Mucosa of gallbladder (tissue), 1 donor: ENCODE results near the gene IGF1R. TPM values are rescaled to one million over a fixed set of nuclear protein-coding genes. Genes with fewer than 3 reads are reported as not detected.

ENCODE experiments used
- DNase-seq: peaks from one replicate; pipeline ENCODE4 v3.0.0-alpha.2; 2020; ENCODE audit warnings: low spot score
- total RNA-seq: library from RNA; stranded (reverse); gene quantifications from one replicate; pipeline ENCODE4 v1.2.1, GENCODE V29; 2021
- donor health status: DM: no; HTN: no; CAD: no.

Gene IGF1R
- total RNA-seq, 1 donor from 2014 or later = 46.9 TPM

DNA sequence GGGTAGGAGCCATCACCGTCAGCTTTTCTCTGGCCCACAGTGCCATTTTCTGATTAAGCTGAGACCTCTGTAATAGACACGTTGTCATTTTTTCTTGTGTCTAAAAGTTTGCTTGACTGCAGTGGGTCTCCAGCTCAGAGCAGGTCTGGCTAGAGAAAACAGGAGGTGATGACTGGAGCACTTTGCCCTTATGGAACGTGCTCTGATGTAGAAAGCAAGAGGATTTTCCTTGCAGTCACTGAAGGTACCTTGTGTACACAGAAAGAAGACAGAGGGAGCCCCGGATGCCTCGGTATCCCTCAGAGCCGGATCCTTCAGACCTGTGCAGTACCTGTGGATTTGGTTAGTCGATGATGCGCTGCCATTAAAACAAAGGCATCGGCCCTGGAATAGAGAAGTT is 76.2 kb downstream of the IGF1R start:
- no peak for DNase-seq

GRCh38 chr15:98725874-98726273 is 77.5 kb downstream of the IGF1R start:
- no peak for DNase-seq

DNA sequence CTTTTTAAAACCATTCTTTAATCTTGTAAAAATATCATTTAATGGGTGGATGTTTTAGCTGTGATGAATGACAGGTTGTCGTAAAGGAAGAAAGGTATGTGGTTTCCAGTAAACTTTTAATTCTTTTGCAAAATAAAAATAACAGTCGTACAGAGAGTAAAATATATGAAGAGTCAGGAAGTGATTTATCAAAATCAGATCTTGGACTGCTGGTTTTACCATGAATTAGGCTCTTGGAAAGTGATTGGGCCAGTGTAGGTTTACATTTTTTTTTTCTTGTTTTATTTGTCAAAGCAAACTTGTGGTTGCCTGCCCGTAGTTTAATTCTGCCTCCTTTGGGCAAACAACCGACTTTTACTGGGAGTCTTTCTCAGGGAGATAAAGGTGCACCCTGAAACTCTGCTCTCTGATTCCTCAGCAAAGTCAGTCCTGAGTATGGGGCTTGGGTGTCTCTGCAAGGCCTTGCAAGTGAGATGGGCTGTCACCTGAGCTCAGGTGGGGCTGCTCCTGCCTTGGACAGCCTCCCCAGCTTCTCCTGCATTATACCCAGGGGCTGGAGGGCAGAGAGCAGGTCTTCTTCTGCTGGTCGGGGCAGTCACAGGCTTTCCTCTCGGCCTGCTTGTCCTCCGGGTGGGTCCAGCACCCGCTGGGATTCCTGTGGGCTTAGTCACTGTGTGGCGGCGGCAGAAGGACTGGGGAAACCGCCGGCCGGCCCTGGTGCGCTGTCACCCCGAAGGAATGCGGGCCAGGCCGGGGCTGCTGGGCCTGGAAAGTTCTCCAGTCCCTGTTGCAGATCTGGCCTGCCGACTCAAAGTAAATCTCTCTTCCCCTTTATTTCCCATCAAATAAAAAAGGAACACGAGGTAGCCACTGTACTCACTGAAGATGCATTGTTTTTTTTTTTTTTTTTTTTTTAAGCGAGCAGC is 79.0 kb downstream of the IGF1R start:
- peak; percentile 93 for DNase-seq

GRCh38 chr15:98728082-98728810 is 79.9 kb downstream of the IGF1R start:
- DNase-seq = no peak

DNA sequence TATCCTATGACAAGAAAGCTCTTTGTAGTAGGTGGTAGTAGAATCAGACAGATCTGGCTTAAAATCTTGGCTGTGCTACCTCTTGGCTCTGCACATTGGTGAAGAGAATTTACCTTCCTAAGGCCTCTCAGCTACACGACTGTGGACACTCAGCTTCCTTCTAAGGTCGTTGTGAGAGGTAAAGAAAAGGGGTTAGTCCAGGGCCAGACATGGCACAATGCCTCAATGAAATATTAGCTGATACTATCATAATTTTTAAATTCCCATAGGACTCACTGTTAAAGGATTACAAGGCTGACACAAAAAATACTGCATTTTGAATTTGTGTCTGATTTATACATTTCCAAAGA is 80.4 kb downstream of the IGF1R start:
- DNase-seq = no peak

DNA sequence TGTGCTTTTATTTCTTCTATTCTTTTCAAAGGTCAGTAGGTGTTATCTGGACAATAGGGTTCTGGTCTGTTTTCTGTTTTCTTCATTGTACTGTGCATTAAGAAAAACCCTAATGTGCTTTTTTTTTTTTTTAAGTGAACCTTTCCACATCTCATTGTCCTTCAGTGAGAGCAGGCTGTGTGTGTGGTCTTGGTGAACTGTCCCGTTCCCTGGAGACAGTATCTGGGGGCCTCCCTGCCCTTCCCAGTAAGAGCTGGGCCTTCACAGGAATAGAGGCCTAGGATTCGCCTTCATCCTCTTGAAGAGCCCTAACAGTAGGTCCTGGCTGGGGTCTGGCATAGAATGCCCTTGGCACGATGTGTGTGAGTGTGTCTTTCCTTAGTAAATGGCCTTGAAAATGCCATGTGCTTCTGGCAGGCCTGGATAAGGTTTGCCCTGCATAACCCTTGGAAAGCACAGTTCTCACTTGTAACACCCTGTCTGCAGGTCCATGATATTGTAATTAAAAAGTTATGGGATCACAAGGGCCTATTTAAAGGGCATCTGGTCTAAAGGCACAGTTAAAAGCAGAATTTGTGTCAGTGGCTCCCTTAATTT is 81.2 kb downstream of the IGF1R start:
- DNase-seq = no peak

DNA sequence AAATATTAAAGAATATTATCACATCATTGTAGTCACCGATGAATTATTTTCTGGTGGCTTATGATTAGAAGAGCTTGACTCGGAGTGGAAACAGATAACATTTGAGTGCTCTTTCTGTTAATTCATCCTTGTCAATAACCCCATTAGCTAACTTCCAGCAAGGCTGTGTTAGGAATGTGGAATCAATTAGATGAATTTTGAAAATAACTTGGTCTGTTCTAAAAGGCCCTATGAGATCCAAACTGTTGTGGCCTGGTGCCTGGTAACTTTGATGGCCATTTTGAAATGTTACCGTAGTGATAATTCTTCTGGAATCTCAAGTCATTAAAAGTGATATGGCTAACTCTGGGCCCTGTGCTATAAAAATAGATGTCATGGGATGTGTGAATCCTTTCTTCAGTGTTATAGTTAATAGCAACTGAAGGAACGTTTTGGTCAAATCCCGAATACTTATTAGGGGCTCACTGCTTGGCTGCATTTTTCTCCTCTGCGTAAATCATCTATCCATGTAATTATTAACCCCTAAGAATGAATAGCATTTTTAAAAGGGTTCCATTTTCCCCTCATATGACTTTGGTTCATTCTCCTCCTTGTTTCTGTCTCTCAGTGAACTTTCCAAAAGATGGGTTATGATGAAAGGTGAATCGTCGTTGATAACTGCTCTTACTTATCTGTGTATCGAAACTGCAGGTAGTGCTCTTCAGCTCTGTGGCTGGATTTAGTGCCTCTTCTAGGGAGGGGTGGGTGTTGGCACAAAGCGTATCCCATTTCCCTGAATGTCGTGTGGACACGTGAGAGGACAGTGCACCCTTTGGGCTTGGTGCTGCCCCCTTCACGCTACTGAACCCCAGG is 82.7 kb downstream of the IGF1R start:
- no peak for DNase-seq

DNA sequence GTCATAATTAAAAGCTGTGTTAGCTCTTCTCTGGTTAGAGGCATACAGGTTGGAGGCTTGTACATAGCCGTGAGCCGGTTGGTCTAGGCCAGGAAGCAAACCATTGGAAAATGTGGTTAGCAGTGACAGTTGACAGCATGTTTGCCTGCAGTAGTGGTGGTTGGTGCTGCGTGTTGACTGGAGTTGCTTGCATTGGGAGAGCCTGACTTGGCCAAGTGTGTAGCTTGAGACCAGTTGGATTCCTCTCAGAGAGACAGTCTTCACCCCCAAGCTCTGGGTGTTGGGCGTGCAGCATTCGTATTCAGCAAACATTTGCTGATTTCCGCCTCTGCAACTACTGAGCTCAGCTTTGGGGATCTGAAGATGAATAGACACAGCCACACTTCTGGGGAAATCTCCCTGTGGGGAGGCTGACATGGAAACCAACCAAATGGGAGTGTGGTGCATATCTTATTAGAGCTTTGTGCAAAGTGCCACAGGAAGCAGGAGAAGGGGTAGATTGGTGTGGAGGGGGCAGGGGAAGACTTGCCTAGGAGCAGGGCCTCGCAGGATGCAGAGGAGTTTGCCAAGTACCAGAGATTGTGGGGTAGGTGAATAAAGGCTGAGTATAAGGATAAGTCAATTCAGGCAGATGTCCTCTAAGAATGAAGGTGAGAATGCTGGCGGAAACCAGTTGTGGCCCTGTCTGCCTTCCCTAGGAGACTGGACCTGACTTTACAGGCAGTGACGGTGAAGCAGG is 83.5 kb downstream of the IGF1R start:
- no peak for DNase-seq

- no peak for DNase-seq
These were observed 84.8 kb downstream of the IGF1R start for GRCh38 chr15:98733098-98733497.

DNA sequence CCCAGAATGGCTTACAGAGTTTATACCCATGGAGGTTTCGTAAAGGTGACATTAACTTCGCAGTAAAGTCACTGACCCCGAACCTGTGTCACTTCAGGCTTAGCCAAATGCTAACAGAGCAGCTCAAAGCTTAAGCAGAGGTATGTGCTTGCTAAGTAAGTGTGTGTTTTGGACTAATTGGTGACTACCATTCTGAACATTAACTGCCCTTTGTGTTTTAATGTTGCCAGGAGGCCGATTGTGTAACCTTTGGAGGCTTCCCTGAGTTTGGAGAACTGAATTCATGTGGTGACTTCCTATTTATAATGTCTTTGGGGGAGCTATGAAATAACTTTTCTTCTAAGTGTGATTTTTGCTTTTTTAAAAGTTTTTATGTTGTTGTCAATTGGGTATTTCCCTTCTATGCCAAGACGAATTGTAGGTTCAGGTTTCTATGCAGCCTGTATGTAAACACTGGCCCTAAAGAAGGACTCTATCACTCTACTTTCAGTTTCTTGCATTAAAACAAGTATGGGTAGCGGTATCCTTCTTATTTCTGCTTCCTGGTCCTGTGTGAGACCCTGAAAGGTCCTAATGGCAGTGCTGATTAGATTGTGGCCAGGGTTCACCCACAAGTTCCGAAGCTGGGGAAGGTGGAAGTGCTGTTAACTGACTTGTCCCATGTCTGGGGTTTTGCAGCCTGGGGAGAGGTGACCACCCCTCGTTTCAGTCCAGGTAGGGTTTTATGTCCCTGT is 86.3 kb downstream of the IGF1R start:
- no peak for DNase-seq

- no peak for DNase-seq
These were observed 87.0 kb downstream of the IGF1R start for GRCh38 chr15:98735304-98735703.

GRCh38 chr15:98735895-98736617 is 87.7 kb downstream of the IGF1R start:
- no peak for DNase-seq

GRCh38 chr15:98737159-98737558 is 88.8 kb downstream of the IGF1R start:
- no peak for DNase-seq

DNA sequence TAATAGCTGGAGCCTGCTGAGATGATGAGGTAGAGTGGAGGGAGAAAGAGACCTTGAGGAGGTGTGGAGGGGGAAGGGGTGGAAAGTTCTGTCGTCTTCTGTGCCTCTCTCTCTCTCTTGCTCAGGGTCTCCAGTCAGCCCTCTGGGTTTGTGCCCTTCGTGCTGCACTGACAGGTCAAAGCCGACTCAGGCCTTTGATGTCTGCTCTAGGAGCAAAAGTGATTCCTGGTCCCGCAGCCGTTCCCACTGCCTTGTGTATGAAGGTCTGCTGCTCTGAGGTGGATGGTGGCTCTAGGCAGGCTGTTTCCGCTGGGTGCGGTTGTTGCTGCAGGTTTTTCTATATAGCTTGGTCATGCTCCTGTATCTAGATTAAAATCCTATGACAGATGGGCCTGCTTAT is 89.4 kb downstream of the IGF1R start:
- DNase-seq = no peak

DNA sequence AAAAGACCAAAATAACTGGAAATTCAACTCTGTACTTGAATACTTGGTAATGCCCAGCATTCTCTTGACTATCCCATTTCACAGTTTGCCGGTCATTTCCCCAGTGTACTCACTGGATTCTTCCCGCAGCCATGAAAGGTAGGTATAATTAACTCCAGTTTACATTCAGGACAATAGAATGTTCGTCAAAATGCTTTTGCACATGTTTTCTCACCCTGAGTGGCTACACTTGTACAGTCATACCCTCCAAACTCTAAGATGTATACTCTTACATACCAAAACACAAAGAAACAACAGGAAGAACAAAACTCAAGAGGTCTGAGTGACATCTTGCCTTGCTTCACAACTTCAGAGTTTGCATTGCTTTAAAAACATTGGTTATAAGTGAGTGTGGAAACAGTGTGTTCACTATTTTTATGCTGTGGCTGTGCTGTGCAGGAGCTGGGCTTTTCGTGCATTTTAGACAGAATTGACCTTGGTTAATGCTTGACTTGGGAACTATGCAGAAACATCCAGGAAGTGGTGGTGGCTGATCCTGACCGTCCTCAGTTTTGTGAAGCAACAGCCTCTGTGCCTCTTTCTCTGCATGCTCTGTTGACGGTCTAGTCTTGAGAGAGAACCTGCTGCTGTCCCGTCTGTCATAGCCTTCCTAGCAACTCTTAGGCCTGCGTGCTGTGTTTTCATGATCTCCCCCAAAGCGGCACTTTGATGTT is 90.5 kb downstream of the IGF1R start:
- DNase-seq = no peak

DNA sequence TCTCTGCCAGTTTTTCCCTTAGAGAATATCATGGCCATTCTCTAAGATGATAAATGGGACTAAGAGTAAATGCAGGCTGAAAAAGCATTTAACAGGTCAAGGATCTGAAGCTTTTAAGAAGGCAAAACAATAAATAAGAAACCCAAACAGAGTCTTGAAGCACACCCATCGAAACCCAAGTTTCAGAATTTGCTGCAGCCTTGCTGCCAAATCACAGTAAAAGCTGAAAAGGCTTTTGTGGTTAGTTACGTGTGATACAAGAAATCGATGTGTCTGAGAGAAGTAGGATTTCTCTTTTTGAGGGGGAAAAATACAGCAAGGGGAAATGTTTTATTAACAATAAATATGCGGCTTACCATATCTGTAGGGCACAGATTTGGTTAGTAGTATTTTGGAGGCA is 92.0 kb downstream of the IGF1R start:
- no peak for DNase-seq

DNA sequence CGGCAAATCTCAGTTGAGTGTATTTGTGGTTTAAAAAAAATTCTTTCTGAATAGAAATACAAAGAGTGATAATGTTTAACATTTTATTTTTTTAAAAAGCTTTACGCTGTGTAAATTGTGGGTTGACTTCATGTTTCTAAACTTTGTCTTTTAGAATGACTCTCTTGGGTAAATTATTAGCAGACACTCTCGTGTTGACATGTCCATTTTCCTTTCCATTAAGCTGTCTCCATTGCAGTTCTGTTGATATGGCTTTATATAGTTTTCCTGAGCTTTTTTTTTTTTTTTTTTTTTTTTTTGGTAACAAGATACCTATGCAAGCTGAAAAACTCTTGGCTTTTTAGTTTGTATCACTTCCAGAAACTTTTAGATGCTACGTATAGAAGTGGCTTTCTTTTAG is 92.6 kb downstream of the IGF1R start:
- DNase-seq = no peak

DNA sequence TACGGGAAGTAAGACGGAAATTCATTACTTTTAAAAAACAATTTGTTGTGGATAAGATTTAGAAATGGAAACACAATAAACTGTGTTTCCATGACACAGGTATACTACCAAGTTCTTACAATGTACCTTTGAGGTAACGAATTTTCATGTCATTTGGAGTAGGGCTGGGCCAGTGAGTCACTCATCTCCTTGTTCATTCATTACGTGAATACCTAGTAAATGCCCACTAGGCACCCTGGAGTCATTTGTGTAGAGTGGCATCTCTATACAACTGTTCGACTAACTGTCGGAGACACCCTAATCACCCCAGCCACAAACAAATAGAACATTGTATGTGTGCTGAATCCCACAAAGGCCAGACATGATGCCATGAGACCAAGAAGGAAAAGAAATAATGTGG is 94.8 kb downstream of the IGF1R start:
- no peak for DNase-seq

DNA sequence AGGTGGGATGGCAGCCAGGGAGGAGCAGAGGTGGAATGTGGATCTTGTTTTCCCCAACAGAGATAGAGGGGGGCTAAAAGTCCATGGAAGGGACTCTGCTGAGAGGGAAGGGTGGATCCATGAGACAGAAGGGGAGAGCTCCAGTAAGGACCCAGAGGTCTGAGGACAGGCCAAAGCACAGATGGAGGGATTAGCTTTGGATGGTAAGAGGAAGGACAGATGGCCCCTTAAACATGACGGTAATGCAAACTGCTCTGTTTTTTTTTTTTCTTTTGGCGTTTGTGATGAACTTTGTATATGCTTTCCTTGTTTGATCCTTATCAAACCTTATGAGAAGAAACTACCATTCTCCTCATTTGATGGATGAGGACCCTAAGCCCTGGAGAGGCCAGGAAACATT is 96.2 kb downstream of the IGF1R start:
- no peak for DNase-seq
